Hepatocyte (in vitro differentiated cells): ENCODE data around the gene ABLIM1. TPM values are rescaled to one million over a fixed set of nuclear protein-coding genes. Genes with fewer than 3 reads are reported as not detected.

Experiments
- DNase-seq: peaks from one replicate; pipeline ENCODE4 v3.0.0-alpha.2; 2016; ENCODE audit warnings: low spot score
- H2AFZ ChIP-seq: fragments of 200-600 bp; sonication (generic); 2 replicates; pipeline ENCODE4 v1.6.0; 2016; ENCODE audit warnings: antibody characterized with exemption, mild to moderate bottlenecking
- H3K27ac ChIP-seq: fragments of 200-600 bp; sonication (generic); 2 replicates; pipeline ENCODE4 v1.5.1; 2016; ENCODE audit warnings: mild to moderate bottlenecking
- H3K27me3 ChIP-seq: fragments of 200-600 bp; sonication (generic); 2 replicates; pipeline ENCODE4 v1.6.1; 2016
- H3K36me3 ChIP-seq: fragments of 200-600 bp; sonication (generic); replicated peaks from 2 replicates; pipeline ENCODE4 v1.5.1; 2016; ENCODE audit warnings: low read depth; ENCODE audit not compliant: insufficient read depth
- H3K4me1 ChIP-seq: fragments of 200-600 bp; sonication (generic); 2 replicates; pipeline ENCODE4 v1.5.1; 2016; ENCODE audit warnings: mild to moderate bottlenecking, moderate library complexity; ENCODE audit not compliant: insufficient read depth
- H3K4me2 ChIP-seq: fragments of 200-600 bp; sonication (generic); 2 replicates; pipeline ENCODE4 v1.6.0; 2016
- H3K4me3 ChIP-seq: fragments of 200-600 bp; sonication (generic); 2 replicates; pipeline ENCODE4 v1.5.1; 2016; ENCODE audit warnings: mild to moderate bottlenecking
- H3K79me2 ChIP-seq: fragments of 200-600 bp; sonication (generic); 2 replicates; pipeline ENCODE4 v1.6.0; 2017; ENCODE audit warnings: mild to moderate bottlenecking
- H3K9me2 ChIP-seq: fragments of 200-600 bp; sonication (generic); replicated peaks from 2 replicates; pipeline ENCODE4 v1.6.0; 2017; ENCODE audit warnings: mild to moderate bottlenecking; ENCODE audit not compliant: insufficient read depth
- H3K9me3 ChIP-seq: fragments of 200-600 bp; sonication (generic); 2 replicates; pipeline ENCODE4 v1.5.1; 2016; ENCODE audit warnings: low read depth, mild to moderate bottlenecking
- H4K20me1 ChIP-seq: fragments of 200-600 bp; sonication (generic); 2 replicates; pipeline ENCODE4 v1.6.0; 2016; ENCODE audit warnings: mild to moderate bottlenecking; ENCODE audit not compliant: insufficient read depth, poor library complexity, severe bottlenecking
- CTCF ChIP-seq: fragments of 200-600 bp; sonication (generic); IDR thresholded peaks from 2 replicates; pipeline ENCODE4 v1.5.1; 2016; ENCODE audit warnings: antibody characterized with exemption, mild to moderate bottlenecking; ENCODE audit not compliant: poor library complexity
- EZH2 ChIP-seq: fragments of 200-600 bp; sonication (generic); IDR thresholded peaks from 2 replicates; pipeline ENCODE4 v1.6.1; 2016; ENCODE audit warnings: antibody characterized with exemption, mild to moderate bottlenecking, borderline replicate concordance
- EZH2phosphoT487 ChIP-seq: fragments of 200-600 bp; sonication (generic); IDR thresholded peaks from one replicate; pipeline ENCODE4 v1.6.1; 2018; ENCODE audit warnings: antibody characterized with exemption, mild to moderate bottlenecking, low read depth, moderate library complexity; ENCODE audit not compliant: unreplicated experiment, severe bottlenecking
- WGBS: methylation state at CpG from one replicate; pipeline ENCODE4 v1.1.6; 2016; ENCODE audit warnings: low lambda C conversion rate; ENCODE audit errors: missing lambda C conversion rate; 5-methylcytosine and 5-hydroxymethylcytosine counted together
- polyA plus RNA-seq: library from polyadenylated mRNA; unstranded; fragments of >200 nt; fragmentation: Nextera tagmentation; extraction: Ambion mirVana; gene quantifications from 2 replicates; pipeline ENCODE4 v1.2.1, GENCODE V29; 2016
- total RNA-seq: library from RNA; depleted of rRNA; stranded (reverse); fragments of >200 nt; gene quantifications from 2 replicates; pipeline ENCODE4 v1.2.3, GENCODE V29; 2014

ABLIM1 gene
- total and polyA plus RNA-seq, 2 experiments from 2014 or later = 20.8 to 31.6 TPM

DNA sequence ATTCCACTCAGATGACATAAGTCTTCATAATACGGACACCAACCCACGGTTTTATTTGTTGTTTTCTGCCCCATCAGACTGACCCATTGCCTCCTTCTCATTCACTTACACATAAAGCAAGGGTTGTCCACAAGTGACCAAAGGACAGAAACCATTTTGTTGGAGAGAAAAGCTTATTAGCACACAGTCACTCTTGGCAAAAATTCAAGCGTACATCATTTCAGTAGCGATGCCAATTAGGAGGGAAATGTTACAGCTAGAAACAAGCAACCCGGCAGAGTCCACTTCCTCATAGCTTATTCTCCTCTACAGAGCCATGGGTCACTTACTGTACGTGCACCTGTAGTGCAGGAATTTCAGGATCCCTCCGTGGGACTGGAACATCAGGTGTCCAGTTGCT is 23.0 kb downstream of the ABLIM1 start:
- TF ChIP-seq EZH2phosphoT487 = no peak
- no peak for TF ChIP-seq CTCF
- TF ChIP-seq EZH2 = no peak
- H3K4me2 ChIP-seq = peak overlapping the region; percentile 59
- no peaks in the 10 kb centered on the region for H4K20me1 ChIP-seq
- no peak overlapping the region for H3K4me3 ChIP-seq
- no peaks in the 10 kb centered on the region for H3K36me3 ChIP-seq
- DNase-seq = no peak
- H2AFZ ChIP-seq = no peak overlapping the region
- no peaks in the 10 kb centered on the region for H3K27me3 ChIP-seq
- H3K9me3 ChIP-seq = no peaks in the 10 kb centered on the region
- 65% methylated on average over 7 of the region's 7 CpGs for WGBS
- H3K9me2 ChIP-seq = no peaks in the 10 kb centered on the region
- H3K4me1 ChIP-seq = peaks cover 22% of the 10 kb centered on the region
- peak overlapping the region; percentile 69 for H3K27ac ChIP-seq
- H3K79me2 ChIP-seq = peaks cover 5% of the 10 kb centered on the region

GRCh38 chr10:114634609-114634979 is 23.5 kb downstream of the ABLIM1 start:
- no peaks in the 10 kb centered on the region for H3K27me3 ChIP-seq
- H3K27ac ChIP-seq = peak overlapping the region; percentile 69
- 6% methylated on average over 4 of the region's 4 CpGs for WGBS
- peak overlapping the region; percentile 59 for H3K4me2 ChIP-seq
- H2AFZ ChIP-seq = no peak overlapping the region
- H4K20me1 ChIP-seq = no peaks in the 10 kb centered on the region
- no peaks in the 10 kb centered on the region for H3K36me3 ChIP-seq
- peaks cover 22% of the 10 kb centered on the region for H3K4me1 ChIP-seq
- peaks cover 10% of the 10 kb centered on the region for H3K79me2 ChIP-seq
- TF ChIP-seq CTCF (no peak), EZH2phosphoT487 (no peak), EZH2 (no peak)
- DNase-seq = peak; percentile 89
- H3K4me3 ChIP-seq = no peak overlapping the region
- no peaks in the 10 kb centered on the region for H3K9me2 ChIP-seq
- no peaks in the 10 kb centered on the region for H3K9me3 ChIP-seq

- 46% methylated on average over 13 of the region's 13 CpGs for WGBS
- no peaks in the 10 kb centered on the region for H3K27me3 ChIP-seq
- H3K4me3 ChIP-seq = no peak overlapping the region
- H3K36me3 ChIP-seq = no peaks in the 10 kb centered on the region
- DNase-seq = peak; percentile 88
- peak overlapping the region; percentile 89 for H3K27ac ChIP-seq
- H3K9me3 ChIP-seq = no peaks in the 10 kb centered on the region
- no peaks in the 10 kb centered on the region for H3K9me2 ChIP-seq
- H2AFZ ChIP-seq = no peak overlapping the region
- H3K79me2 ChIP-seq = peaks cover 13% of the 10 kb centered on the region
- peak overlapping the region; percentile 90 for H3K4me2 ChIP-seq
- no peak for TF ChIP-seq CTCF
- no peak for TF ChIP-seq EZH2
- no peak for TF ChIP-seq EZH2phosphoT487
- peaks cover 22% of the 10 kb centered on the region for H3K4me1 ChIP-seq
- no peaks in the 10 kb centered on the region for H4K20me1 ChIP-seq
Measured at GRCh38 chr10:114632869-114633715, 25.0 kb downstream of the ABLIM1 start.
